ENCODE results near the gene PDE6G. TPM values are rescaled to one million over a fixed set of nuclear protein-coding genes. Genes with fewer than 3 reads are reported as not detected.

PDE6G gene
- total and polyA plus RNA-seq, 2 of the 13 experiments (the other 11 are each of a cell fraction or from before 2014, with no cell fraction given), result 1.4 to 6.7 TPM

- TF ChIP-seq HIC2 (CRISPR knock-in tag; IDR thresholded peaks at IDR 0.05; ENCODE audit: low read depth) (no peak), ZNF232 (CRISPR knock-in tag; IDR thresholded peaks at IDR 0.05; ENCODE audit: borderline replicate concordance) (no peak), PHF8 (CRISPR knock-in tag; IDR thresholded peaks at IDR 0.05) (peak; percentile 90), CC2D1A (CRISPR knock-in tag; IDR thresholded peaks at IDR 0.05) (no peak), ZNF292 (CRISPR knock-in tag; IDR thresholded peaks at IDR 0.05; ENCODE audit: borderline replicate concordance, low read depth) (no peak), NR3C1 (CRISPR knock-in tag; IDR thresholded peaks at IDR 0.05) (no peak), NFE2L1 (CRISPR knock-in tag; IDR thresholded peaks at IDR 0.05; ENCODE audit: borderline replicate concordance) (no peak), ZNF615 (CRISPR knock-in tag; IDR thresholded peaks at IDR 0.05; ENCODE audit: borderline replicate concordance) (no peak), SATB2 (CRISPR knock-in tag; IDR thresholded peaks at IDR 0.05) (0 out of 2 replicates have a peak, but pooled peaks have one; percentile 38), ZNF468 (CRISPR knock-in tag; IDR thresholded peaks at IDR 0.05) (no peak), PBX2 (CRISPR knock-in tag; IDR thresholded peaks at IDR 0.05) (no peak), PHF21A (CRISPR knock-in tag; IDR thresholded peaks at IDR 0.05) (peak; percentile 64; the same call in 1 of the 2 replicates), MED13 (CRISPR knock-in tag; IDR thresholded peaks at IDR 0.05) (peak; percentile 65; the same call in 1 of the 2 replicates), AKNA (CRISPR knock-in tag; IDR thresholded peaks at IDR 0.05; ENCODE audit: borderline replicate concordance) (no peak), PAX8 (CRISPR knock-in tag; IDR thresholded peaks at IDR 0.05; ENCODE audit: borderline replicate concordance) (no peak), SP4 (CRISPR knock-in tag; IDR thresholded peaks at IDR 0.05) (peak; percentile 87), SP140L (CRISPR knock-in tag; IDR thresholded peaks at IDR 0.05; ENCODE audit: borderline replicate concordance) (0 out of 2 replicates have a peak, but pooled peaks have one; percentile 25), NCOA5 (CRISPR knock-in tag; IDR thresholded peaks at IDR 0.05) (no peak), TCF12 (IDR thresholded peaks at IDR 0.05) (no peak), TCF12 (CRISPR knock-in tag; IDR thresholded peaks at IDR 0.05) (peak; percentile 89), GATA4 (IDR thresholded peaks at IDR 0.05; ENCODE audit: borderline replicate concordance, low read depth) (peak; percentile 71), ZKSCAN1 (IDR thresholded peaks at IDR 0.05; ENCODE audit: low read length) (peak; percentile 48; the same call in 1 of the 2 replicates), FOSL2 (CRISPR knock-in tag; IDR thresholded peaks at IDR 0.05) (peak; percentile 69), ZNF644 (CRISPR knock-in tag; IDR thresholded peaks at IDR 0.05; ENCODE audit: low read depth) (no peak)
Observed at GRCh38 chr17:81636505-81637288, 19.6 kb downstream of the PDE6G start, which contains the start of the genes NPLOC4 and TSPAN10 (continued).
